SK-N-SH (cell line): ENCODE measurements around the gene MTR. TPM values are rescaled to one million over a fixed set of nuclear protein-coding genes. Genes with fewer than 3 reads are reported as not detected.

Experiments
- CTCF ChIA-PET: fragments of 300-600, 350-600 bp; formaldehyde crosslinking; extraction: SDS; loops from one replicate; lab custom pipeline; 2021; lab: Yijun Ruan, JAX
- POLR2A ChIA-PET: fragments of 350-600 bp; sonication (Branson Sonifier 250); formaldehyde crosslinking; extraction: SDS; loops from one replicate; lab custom pipeline; 2020; ENCODE audit warnings: antibody characterized with exemption, inconsistent platforms; lab: Yijun Ruan, JAX
- DNase-seq: peaks from one replicate; pipeline ENCODE4 v3.0.0; 2012
- H2AFZ ChIP-seq: fragments of 200-600 bp; sonication (generic); 2 replicates; pipeline ENCODE4 v1.8.1; 2016; ENCODE audit warnings: antibody characterized with exemption, mild to moderate bottlenecking, low read depth
- H3F3A ChIP-seq: fragments of 200-600 bp; sonication (generic); replicated peaks from 2 replicates; pipeline ENCODE3; 2016; ENCODE audit warnings: antibody characterized with exemption, mild to moderate bottlenecking; ENCODE audit not compliant: insufficient read depth
- H3K27ac ChIP-seq, 2 experiments: fragments of 200-500 bp in 1 of 2; fragments of 200-600 bp in 1 of 2; sonication (Bioruptor generic) in 1 of 2; sonication (generic), shearing (Covaris generic) in 1 of 2; 2 replicates each; pipeline versions ENCODE4 v1.5.1 to v1.6.1; 2014 to 2016; ENCODE audit warnings: low read depth in 2 of 2, inconsistent platforms in 1 of 2, low read length in 1 of 2, mild to moderate bottlenecking in 1 of 2, mixed read lengths in 1 of 2
- H3K27me3 ChIP-seq: fragments of 200-600 bp; sonication (generic), shearing (Covaris generic); 2 replicates; pipeline ENCODE4 v1.6.1; 2016; ENCODE audit warnings: mixed run types; ENCODE audit not compliant: insufficient read depth
- H3K36me3 ChIP-seq, 2 experiments: fragments of 200-500 bp in 1 of 2; fragments of 200-600 bp in 1 of 2; sonication (Bioruptor generic) in 1 of 2; sonication (generic) in 1 of 2; replicated peaks in 1 of 2; 2 replicates each; pipeline versions ENCODE3 to v1.5.1; 2014 to 2016; ENCODE audit warnings: low read length in 1 of 2, mild to moderate bottlenecking in 1 of 2; ENCODE audit not compliant: insufficient read depth in 2 of 2, control insufficient read depth in 1 of 2
- H3K4me1 ChIP-seq, 2 experiments: fragments of 200-500 bp in 1 of 2; fragments of 200-600 bp in 1 of 2; sonication (Bioruptor generic) in 1 of 2; sonication (generic), shearing (Covaris generic) in 1 of 2; 2 replicates each; pipeline versions ENCODE4 v1.5.1 to v1.6.1; 2014 to 2016; ENCODE audit warnings: low read depth in 1 of 2, low read length in 1 of 2, mixed run types in 1 of 2; ENCODE audit not compliant: insufficient read depth in 2 of 2, control insufficient read depth in 1 of 2
- H3K4me2 ChIP-seq: fragments of 200-600 bp; sonication (generic), shearing (Covaris generic); 2 replicates; pipeline ENCODE4 v1.6.1; 2017; ENCODE audit warnings: mixed run types
- H3K4me3 ChIP-seq, 2 experiments: fragments of 200-500 bp in 1 of 2; fragments of 200-600 bp in 1 of 2; sonication (Bioruptor generic) in 1 of 2; sonication (generic), shearing (Covaris generic) in 1 of 2; 2 replicates each; pipeline versions ENCODE4 v1.5.1 to v1.8.1; 2014 to 2016; ENCODE audit warnings: low read depth in 2 of 2, inconsistent platforms in 1 of 2, low read length in 1 of 2, mild to moderate bottlenecking in 1 of 2, mixed read lengths in 1 of 2, moderate library complexity in 1 of 2
- H3K79me2 ChIP-seq: fragments of 200-600 bp; sonication (generic); 2 replicates; pipeline ENCODE4 v1.8.1; 2017; ENCODE audit warnings: mild to moderate bottlenecking; ENCODE audit not compliant: insufficient read depth
- H3K9ac ChIP-seq: fragments of 200-600 bp; sonication (generic); 2 replicates; pipeline ENCODE4 v1.6.1; 2017; ENCODE audit warnings: mixed run types
- H3K9me2 ChIP-seq: fragments of 200-600 bp; sonication (generic); 2 replicates; pipeline ENCODE4 v1.6.1; 2017; ENCODE audit warnings: mixed run types
- H3K9me3 ChIP-seq: fragments of 200-600 bp; sonication (generic); 2 replicates; pipeline ENCODE4 v1.6.1; 2017; ENCODE audit warnings: mixed run types, mild to moderate bottlenecking, moderate library complexity
- H4K20me1 ChIP-seq: fragments of 200-600 bp; sonication (generic); 2 replicates; pipeline ENCODE4 v1.6.1; 2017; ENCODE audit warnings: mild to moderate bottlenecking, mixed run types; ENCODE audit not compliant: insufficient read depth
- EZH2phosphoT487 ChIP-seq: fragments of 200-600 bp; sonication (generic); IDR thresholded peaks from 2 replicates; pipeline ENCODE4 v1.6.1; 2017; ENCODE audit warnings: low read depth, mixed run types, mild to moderate bottlenecking, antibody characterized with exemption, moderate library complexity, borderline replicate concordance
- FOSL2 ChIP-seq: IDR thresholded peaks from 2 replicates; pipeline ENCODE4 v1.4.0; 2012; ENCODE audit warnings: low read depth, mild to moderate bottlenecking, moderate library complexity, borderline replicate concordance
- IRF3 ChIP-seq: fragments of 150-350 bp; IDR thresholded peaks from 2 replicates; pipeline ENCODE4 v1.6.1; 2016; ENCODE audit warnings: mild to moderate bottlenecking, low read depth, low read length
- MXI1 ChIP-seq: IDR thresholded peaks from 2 replicates; pipeline ENCODE4 v1.6.1; 2012; ENCODE audit warnings: mild to moderate bottlenecking, low read depth, low read length, improper control_type of control experiment
- SIN3A ChIP-seq: IDR thresholded peaks from 2 replicates; pipeline ENCODE4 v1.6.1; 2012; ENCODE audit warnings: low read depth, mild to moderate bottlenecking, low read length, moderate library complexity, borderline replicate concordance
- SMC3 ChIP-seq: IDR thresholded peaks from 2 replicates; pipeline ENCODE4 v1.6.1; 2012; ENCODE audit warnings: low read depth, low read length, improper control_type of control experiment
- TAF1 ChIP-seq: IDR thresholded peaks from 2 replicates; pipeline ENCODE4 v1.6.1; 2012; ENCODE audit warnings: low read depth, mild to moderate bottlenecking, low read length, moderate library complexity, borderline replicate concordance
- TCF12 ChIP-seq: IDR thresholded peaks from 2 replicates; pipeline ENCODE4 v1.4.0; 2012
- USF1 ChIP-seq: IDR thresholded peaks from 2 replicates; pipeline ENCODE4 v1.4.0; 2012; ENCODE audit warnings: low read depth, borderline replicate concordance
- USF2 ChIP-seq: fragments of 150-350 bp; IDR thresholded peaks from 2 replicates; pipeline ENCODE4 v1.6.1; 2017; ENCODE audit warnings: antibody characterized with exemption, low read length, low read depth, borderline replicate concordance
- ZBTB33 ChIP-seq: IDR thresholded peaks from 2 replicates; pipeline ENCODE4 v1.4.0; 2012; ENCODE audit warnings: low read depth, borderline replicate concordance
- WGBS: methylation state at CpG from one replicate; pipeline ENCODE4 v1.1.6; 2017; ENCODE audit warnings: low lambda C conversion rate; 5-methylcytosine and 5-hydroxymethylcytosine counted together
- polyA plus RNA-seq, 3 experiments: library from polyadenylated mRNA; depleted of rRNA; stranded (reverse); fragments of >200 nt; gene quantifications; 2 replicates each; pipeline ENCODE4 v1.2.3, GENCODE V29; 2012
- TF ChIP-seq, protein P1 (sequence below): IDR thresholded peaks from 2 replicates; pipeline ENCODE4 v1.6.1; 2012; ENCODE audit warnings: mild to moderate bottlenecking, low read depth, low read length, moderate library complexity
- TF ChIP-seq, protein P2 (sequence below): IDR thresholded peaks from 2 replicates; pipeline ENCODE4 v1.4.0; 2012; ENCODE audit warnings: low read depth

Gene MTR
- polyA plus RNA-seq, 1 of the 3 experiments (the other 2 are of a cell fraction), result 5.4 TPM

- no peak overlapping the region for H3K9ac ChIP-seq
- no peak overlapping the region for H3K4me3 ChIP-seq
- H3K9me2 ChIP-seq, result no peaks in the 10 kb centered on the region
- no peaks in the 10 kb centered on the region for H3K79me2 ChIP-seq
- no peak overlapping the region for H3K4me2 ChIP-seq
- CTCF ChIA-PET, result no interaction called here
- no peaks in the 10 kb centered on the region for H3K9me3 ChIP-seq
- no peaks in the 10 kb centered on the region for H3F3A ChIP-seq
- no peak for DNase-seq
- 99% methylated on average over 7 of the region's 7 CpGs for WGBS
- TF ChIP-seq TAF1, result no peak
- no peak for TF ChIP-seq EZH2phosphoT487
- no peak for TF ChIP-seq USF2
- TF ChIP-seq, protein P1, sequence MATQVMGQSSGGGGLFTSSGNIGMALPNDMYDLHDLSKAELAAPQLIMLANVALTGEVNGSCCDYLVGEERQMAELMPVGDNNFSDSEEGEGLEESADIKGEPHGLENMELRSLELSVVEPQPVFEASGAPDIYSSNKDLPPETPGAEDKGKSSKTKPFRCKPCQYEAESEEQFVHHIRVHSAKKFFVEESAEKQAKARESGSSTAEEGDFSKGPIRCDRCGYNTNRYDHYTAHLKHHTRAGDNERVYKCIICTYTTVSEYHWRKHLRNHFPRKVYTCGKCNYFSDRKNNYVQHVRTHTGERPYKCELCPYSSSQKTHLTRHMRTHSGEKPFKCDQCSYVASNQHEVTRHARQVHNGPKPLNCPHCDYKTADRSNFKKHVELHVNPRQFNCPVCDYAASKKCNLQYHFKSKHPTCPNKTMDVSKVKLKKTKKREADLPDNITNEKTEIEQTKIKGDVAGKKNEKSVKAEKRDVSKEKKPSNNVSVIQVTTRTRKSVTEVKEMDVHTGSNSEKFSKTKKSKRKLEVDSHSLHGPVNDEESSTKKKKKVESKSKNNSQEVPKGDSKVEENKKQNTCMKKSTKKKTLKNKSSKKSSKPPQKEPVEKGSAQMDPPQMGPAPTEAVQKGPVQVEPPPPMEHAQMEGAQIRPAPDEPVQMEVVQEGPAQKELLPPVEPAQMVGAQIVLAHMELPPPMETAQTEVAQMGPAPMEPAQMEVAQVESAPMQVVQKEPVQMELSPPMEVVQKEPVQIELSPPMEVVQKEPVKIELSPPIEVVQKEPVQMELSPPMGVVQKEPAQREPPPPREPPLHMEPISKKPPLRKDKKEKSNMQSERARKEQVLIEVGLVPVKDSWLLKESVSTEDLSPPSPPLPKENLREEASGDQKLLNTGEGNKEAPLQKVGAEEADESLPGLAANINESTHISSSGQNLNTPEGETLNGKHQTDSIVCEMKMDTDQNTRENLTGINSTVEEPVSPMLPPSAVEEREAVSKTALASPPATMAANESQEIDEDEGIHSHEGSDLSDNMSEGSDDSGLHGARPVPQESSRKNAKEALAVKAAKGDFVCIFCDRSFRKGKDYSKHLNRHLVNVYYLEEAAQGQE, result no peak
- TF ChIP-seq, protein P2, sequence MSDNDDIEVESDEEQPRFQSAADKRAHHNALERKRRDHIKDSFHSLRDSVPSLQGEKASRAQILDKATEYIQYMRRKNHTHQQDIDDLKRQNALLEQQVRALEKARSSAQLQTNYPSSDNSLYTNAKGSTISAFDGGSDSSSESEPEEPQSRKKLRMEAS, result no peak
- TF ChIP-seq TCF12, result no peak
- no peak for TF ChIP-seq USF1
- no peak for TF ChIP-seq MXI1
- TF ChIP-seq ZBTB33, result no peak
- no peak for TF ChIP-seq SMC3
- TF ChIP-seq IRF3, result no peak
- no peak for TF ChIP-seq SIN3A
- no peak for TF ChIP-seq FOSL2
- H2AFZ ChIP-seq, result no peak overlapping the region
- H3K4me1 ChIP-seq, result no peaks in the 10 kb centered on the region; a peak in 1 of 4 replicates
- POLR2A ChIA-PET, result no interaction called here
- peaks cover 14 to 77% of the 10 kb centered on the region in 2 experiments for H3K36me3 ChIP-seq
- H3K27ac ChIP-seq, result no peak overlapping the region
- no peaks in the 10 kb centered on the region for H3K27me3 ChIP-seq
- no peaks in the 10 kb centered on the region for H4K20me1 ChIP-seq
Measured at GRCh38 chr1:236858165-236858564, 63.1 kb downstream of the MTR start.
